Measurements from ENCODE around the gene MEGF10.

The MEGF10 gene

DNA sequence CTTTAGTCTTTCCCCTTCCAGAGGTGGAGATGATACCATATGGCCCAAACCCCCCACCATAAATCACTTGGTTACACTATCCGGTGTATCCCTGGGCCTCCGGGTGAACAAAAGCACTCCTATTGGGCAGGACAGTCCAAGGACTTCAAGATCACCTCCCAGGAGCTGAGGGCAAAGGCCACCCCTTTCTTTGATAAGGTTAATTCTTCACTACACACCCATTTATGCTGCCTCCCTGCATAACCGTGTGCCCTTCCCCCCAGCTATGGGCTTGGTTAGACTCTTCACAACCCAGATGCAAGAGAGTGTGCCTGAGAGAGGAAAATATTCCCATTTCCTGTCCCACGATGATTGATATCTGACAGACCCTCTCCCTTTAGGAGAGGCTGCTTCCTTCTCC lies 162.0 kb downstream of the MEGF10 start:
- no peak overlapping the region for H3K4me3 ChIP-seq (ENCODE audit: low read length)

DNA sequence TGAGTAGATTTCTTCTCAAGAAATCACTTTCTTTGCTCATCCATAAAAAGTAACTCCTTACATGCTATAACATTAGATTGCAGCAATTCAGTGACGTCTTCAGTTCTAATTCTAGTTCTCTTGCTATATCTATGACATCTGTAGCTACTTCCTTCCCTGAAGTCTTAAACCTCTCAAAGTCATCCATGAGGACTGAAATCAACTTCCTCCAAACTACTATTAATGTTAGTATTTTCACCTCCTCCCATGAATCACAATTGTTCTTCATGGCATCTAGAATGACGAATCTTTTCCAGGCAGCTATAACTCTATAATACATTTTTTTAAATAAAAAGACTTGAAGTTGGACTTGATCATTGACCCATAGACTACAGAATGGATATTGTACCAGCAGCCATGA lies 180.6 kb downstream of the MEGF10 start:
- DNase-seq (ENCODE audit: low read depth, low spot score): no peak
- no peak overlapping the region for H3K4me3 ChIP-seq (ENCODE audit: low read length)

More for the DNA sequence above, 162.0 kb downstream of the MEGF10 start:
- no peak for DNase-seq (ENCODE audit: low read depth, low spot score)

DNA sequence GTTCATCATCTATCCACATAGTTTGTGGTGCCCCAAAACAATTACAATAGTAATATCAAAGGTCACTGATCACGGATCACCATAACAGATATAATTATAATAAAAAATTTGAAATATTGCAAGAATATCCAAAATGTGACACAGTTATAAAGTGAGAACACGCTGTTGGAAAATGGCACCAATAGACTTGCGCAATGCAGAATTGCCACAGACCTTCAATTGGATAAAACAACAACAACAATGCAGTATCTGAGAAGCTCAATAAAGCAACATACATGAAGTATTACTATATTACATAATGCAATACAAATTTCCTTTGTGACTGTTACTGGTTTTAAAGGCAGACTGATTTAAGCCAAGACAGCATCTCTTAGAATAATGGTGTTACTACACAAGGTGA lies 182.1 kb downstream of the MEGF10 start:
- no peak for DNase-seq (ENCODE audit: low read depth, low spot score)
- no peak overlapping the region for H3K4me3 ChIP-seq (ENCODE audit: low read length)

DNA sequence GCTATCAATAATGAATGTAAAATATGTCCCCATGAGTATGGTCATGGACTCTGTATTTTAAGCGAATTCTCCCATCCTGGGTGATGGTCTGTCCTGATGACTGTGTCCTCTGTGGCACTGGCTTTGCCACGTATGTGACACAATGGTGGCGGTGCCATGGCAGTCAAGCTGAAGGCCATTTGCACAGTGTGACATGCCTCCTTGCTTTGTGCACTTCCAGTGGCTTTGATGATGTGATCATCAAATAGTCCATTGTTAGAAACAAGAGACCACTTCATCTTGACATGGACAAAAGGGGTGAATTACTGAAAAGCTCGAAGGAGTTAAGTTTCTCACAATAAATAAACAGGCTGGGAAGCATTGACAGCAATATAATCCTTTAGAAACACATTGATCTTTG lies 195.9 kb downstream of the MEGF10 start:
- H3K4me3 ChIP-seq (ENCODE audit: low read length): no peak overlapping the region
- DNase-seq (ENCODE audit: low read depth, low spot score): no peak

DNA sequence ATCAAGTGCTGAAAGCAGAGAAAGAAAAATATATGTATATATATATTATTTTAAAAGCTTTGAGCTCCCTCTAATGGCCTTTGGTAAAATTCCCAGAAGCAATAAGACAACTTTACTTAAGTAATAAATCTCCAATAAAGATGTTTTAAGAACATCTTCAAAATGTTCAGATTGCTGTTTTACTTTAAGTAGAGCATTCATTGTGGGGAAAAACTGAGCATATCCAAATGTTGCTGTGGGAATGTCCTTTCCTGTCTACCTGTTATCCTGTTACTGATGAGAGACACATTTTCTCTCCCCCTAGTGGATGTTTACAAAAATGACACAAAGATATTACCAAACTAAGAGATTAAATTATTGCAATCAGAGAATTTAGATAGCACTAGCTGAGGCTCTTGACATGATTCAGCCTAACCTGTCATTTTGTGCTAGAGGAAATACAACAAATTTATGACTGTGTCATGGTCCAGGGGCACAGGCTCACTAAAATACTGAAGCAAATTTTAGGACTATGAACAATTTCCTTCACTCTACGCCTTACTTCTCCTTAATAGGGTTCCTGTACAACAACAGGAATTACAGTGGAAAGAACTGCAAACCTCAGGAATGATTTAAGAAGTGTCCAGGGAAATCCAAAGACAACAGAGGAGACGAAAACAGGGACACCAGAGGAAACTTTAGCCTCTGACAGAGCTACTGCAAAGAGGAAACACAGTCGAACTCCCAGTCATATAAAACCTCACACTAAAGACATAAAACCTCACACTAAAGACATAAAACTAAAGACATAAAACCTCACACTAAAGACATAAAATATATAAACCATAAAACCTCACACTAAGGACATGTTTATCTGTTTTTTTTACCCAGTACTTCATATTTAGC lies 202.5 kb downstream of the MEGF10 start:
- H3K4me3 ChIP-seq (ENCODE audit: low read length): no peak overlapping the region
- peak; percentile 28 for DNase-seq (ENCODE audit: low read depth, low spot score)

DNA sequence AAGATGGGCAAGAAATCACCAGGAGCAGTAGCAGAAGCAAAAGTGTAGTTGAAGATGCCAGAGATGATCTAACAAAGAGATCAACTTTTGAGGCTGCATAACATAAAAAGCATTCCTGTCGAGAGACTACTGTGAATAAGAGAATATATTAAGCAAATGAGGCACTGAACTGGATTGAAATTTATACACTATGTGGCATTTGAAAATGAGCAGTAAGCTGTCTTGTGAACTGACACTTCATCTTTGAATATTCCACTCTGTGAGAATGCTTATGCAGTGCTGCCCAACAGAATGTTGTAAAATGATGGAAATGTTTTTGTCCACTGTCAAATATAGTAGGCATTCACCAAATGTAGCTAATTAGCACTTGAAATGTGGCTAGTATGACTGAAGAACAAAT lies 208.0 kb downstream of the MEGF10 start:
- H3K4me3 ChIP-seq (ENCODE audit: low read length): no peak overlapping the region
- no peak for DNase-seq (ENCODE audit: low read depth, low spot score)

DNA sequence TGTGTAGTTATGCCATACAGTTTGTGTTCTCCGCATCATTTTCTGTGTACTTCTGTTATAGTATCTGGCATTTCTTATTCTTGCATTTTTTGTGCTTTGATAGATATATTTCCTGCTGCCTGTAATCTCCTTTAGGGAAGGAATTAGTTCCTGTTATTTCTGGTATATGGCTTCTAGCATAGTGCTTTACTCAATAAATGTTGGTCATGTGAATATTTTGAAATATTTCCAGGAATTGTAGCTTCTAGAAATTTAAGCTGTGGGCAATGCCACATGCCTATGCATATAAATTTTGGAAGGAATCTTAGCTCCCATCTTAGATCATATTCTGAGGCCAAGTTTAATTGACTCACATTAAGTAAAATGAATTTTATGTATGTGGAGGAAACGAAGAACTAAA lies 215.3 kb downstream of the MEGF10 start:
- no peak for DNase-seq (ENCODE audit: low read depth, low spot score)
- no peak overlapping the region for H3K4me3 ChIP-seq (ENCODE audit: low read length)

DNA sequence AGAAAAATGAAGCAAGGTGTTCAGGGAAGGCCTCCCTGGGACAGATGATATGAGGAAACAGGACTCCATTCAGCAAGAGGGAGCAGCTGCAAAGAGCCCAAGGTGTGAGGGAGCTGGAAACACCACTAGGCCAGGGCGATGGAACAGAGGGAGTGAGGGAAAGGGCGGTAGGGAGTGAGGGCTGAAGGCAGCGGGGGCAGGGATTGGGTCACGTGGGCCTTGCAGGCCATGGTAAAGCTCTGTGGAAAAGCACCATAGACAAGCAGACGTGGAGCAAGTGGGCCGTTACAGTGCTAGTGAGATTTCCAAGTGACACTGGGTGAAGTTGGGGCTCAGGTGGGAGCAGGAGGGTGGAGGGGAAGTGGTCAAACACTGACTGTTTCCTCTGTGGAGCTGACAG lies 216.0 kb downstream of the MEGF10 start:
- H3K4me3 ChIP-seq (ENCODE audit: low read length): no peak overlapping the region
- no peak for DNase-seq (ENCODE audit: low read depth, low spot score)

DNA sequence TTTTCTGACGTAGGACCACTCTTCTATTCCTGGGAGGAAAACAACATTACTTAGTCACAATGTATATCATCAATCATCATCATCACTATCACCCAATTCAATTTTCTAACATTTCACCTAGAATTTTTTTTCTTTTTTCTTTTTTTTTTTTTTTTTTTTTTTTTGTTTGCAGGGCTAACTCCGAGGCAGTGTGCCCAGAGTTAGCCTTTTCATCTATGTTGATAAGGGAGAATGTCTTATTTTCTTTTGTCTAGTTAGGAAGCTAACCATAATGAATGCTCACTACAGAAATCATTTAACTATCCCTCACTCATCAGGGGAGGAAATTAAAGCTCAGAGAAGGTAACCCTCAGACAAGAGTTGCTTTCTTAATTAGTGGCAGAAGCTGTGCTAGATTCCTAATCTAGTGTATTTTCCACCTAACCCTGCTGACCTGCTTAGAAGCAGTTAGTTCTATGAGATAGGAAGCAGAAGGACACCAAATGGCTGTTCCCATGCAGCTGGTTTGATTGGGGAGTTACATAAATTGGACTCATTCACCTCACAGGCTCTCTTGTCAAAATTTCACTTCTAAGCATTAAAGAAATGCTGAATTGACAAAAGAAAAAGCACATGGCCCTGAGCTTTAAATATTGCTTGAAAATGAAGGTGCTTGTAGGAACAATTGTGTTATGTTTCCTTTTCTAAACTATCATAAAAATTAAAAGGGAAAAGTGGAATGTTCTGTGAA lies 218.2 kb downstream of the MEGF10 start:
- H3K4me3 ChIP-seq (ENCODE audit: low read length): no peak overlapping the region
- DNase-seq (ENCODE audit: low read depth, low spot score): no peak
